ENCODE measurements around the gene KIAA0040.
A peak's percentile ranks its signal among the peaks of the same experiment; 100 is the strongest.

Gene KIAA0040

GRCh38 chr1:175200678-175201521 is 8.3 kb upstream of the KIAA0040 start:
- Histone ChIP-seq H3K27me3 (ENCODE audit: control insufficient read depth in 1 of 2, insufficient read depth in 2 of 2, low read length in 2 of 2) (no peaks in the 10 kb centered on the region), H3K9me3 (ENCODE audit: control insufficient read depth in 2 of 2, low read length in 2 of 2) (no peaks in the 10 kb centered on the region), H3K36me3 (ENCODE audit: control insufficient read depth in 2 of 2, insufficient read depth in 2 of 2, low read length in 2 of 2) (no peaks in the 10 kb centered on the region), H3K4me3 (ENCODE audit: low read length in 2 of 2) (peak overlapping the region in 1 of 2 donors; percentile 50), H3K4me1 (ENCODE audit: control insufficient read depth, insufficient read depth, low read length) (peaks cover 22% of the 10 kb centered on the region), H3K27ac (ENCODE audit: low read length) (peak overlapping the region; percentile 62), H3K9ac (ENCODE audit: low read length in 2 of 2) (peak overlapping the region; percentile 26 to 42)

- H3K27me3 ChIP-seq (ENCODE audit: control insufficient read depth in 1 of 2, insufficient read depth in 2 of 2, low read length in 2 of 2), result no peaks in the 10 kb centered on the region
- no peak overlapping the region for H3K27ac ChIP-seq (ENCODE audit: low read length)
- H3K4me3 ChIP-seq (ENCODE audit: low read length in 2 of 2), result no peak overlapping the region
- peaks cover 22% of the 10 kb centered on the region for H3K4me1 ChIP-seq (ENCODE audit: control insufficient read depth, insufficient read depth, low read length)
- no peak overlapping the region for H3K9ac ChIP-seq (ENCODE audit: low read length in 2 of 2)
- no peaks in the 10 kb centered on the region for H3K9me3 ChIP-seq (ENCODE audit: control insufficient read depth in 2 of 2, low read length in 2 of 2)
- H3K36me3 ChIP-seq (ENCODE audit: control insufficient read depth in 2 of 2, insufficient read depth in 2 of 2, low read length in 2 of 2), result no peaks in the 10 kb centered on the region
Measured at GRCh38 chr1:175198332-175198731, 5.8 kb upstream of the KIAA0040 start.

- no peaks in the 10 kb centered on the region for H3K27me3 ChIP-seq (ENCODE audit: control insufficient read depth in 1 of 2, insufficient read depth in 2 of 2, low read length in 2 of 2)
- H3K4me1 ChIP-seq (ENCODE audit: control insufficient read depth, insufficient read depth, low read length), result peaks cover 26% of the 10 kb centered on the region
- no peak overlapping the region for H3K27ac ChIP-seq (ENCODE audit: low read length)
- no peaks in the 10 kb centered on the region for H3K9me3 ChIP-seq (ENCODE audit: control insufficient read depth in 2 of 2, low read length in 2 of 2)
- no peak overlapping the region for H3K9ac ChIP-seq (ENCODE audit: low read length in 2 of 2)
- H3K4me3 ChIP-seq (ENCODE audit: low read length in 2 of 2), result no peak overlapping the region
- H3K36me3 ChIP-seq (ENCODE audit: control insufficient read depth in 2 of 2, insufficient read depth in 2 of 2, low read length in 2 of 2), result no peaks in the 10 kb centered on the region
Measured at GRCh38 chr1:175197531-175197930, 5.0 kb upstream of the KIAA0040 start.

- Histone ChIP-seq H3K4me1 (ENCODE audit: control insufficient read depth, insufficient read depth, low read length) (peaks cover 28% of the 10 kb centered on the region), H3K4me3 (ENCODE audit: low read length in 2 of 2) (no peak overlapping the region), H3K9ac (ENCODE audit: low read length in 2 of 2) (no peak overlapping the region), H3K27ac (ENCODE audit: low read length) (no peak overlapping the region), H3K36me3 (ENCODE audit: control insufficient read depth in 2 of 2, insufficient read depth in 2 of 2, low read length in 2 of 2) (no peaks in the 10 kb centered on the region), H3K9me3 (ENCODE audit: control insufficient read depth in 2 of 2, low read length in 2 of 2) (no peaks in the 10 kb centered on the region), H3K27me3 (ENCODE audit: control insufficient read depth in 1 of 2, insufficient read depth in 2 of 2, low read length in 2 of 2) (no peaks in the 10 kb centered on the region)
Measured at GRCh38 chr1:175195798-175196197, 3.2 kb upstream of the KIAA0040 start.

GRCh38 chr1:175195281-175195680 is 2.7 kb upstream of the KIAA0040 start:
- Histone ChIP-seq H3K4me1 (ENCODE audit: control insufficient read depth, insufficient read depth, low read length) (peaks cover 25% of the 10 kb centered on the region), H3K36me3 (ENCODE audit: control insufficient read depth in 2 of 2, insufficient read depth in 2 of 2, low read length in 2 of 2) (no peaks in the 10 kb centered on the region), H3K27me3 (ENCODE audit: control insufficient read depth in 1 of 2, insufficient read depth in 2 of 2, low read length in 2 of 2) (no peaks in the 10 kb centered on the region), H3K9me3 (ENCODE audit: control insufficient read depth in 2 of 2, low read length in 2 of 2) (no peaks in the 10 kb centered on the region), H3K9ac (ENCODE audit: low read length in 2 of 2) (no peak overlapping the region), H3K27ac (ENCODE audit: low read length) (no peak overlapping the region), H3K4me3 (ENCODE audit: low read length in 2 of 2) (no peak overlapping the region)

GRCh38 chr1:175193527-175193910 is 943 bp upstream of the KIAA0040 start:
- peaks cover 19% of the 10 kb centered on the region for H3K4me1 ChIP-seq (ENCODE audit: control insufficient read depth, insufficient read depth, low read length)
- H3K9me3 ChIP-seq (ENCODE audit: control insufficient read depth in 2 of 2, low read length in 2 of 2), result no peaks in the 10 kb centered on the region
- no peaks in the 10 kb centered on the region for H3K36me3 ChIP-seq (ENCODE audit: control insufficient read depth in 2 of 2, insufficient read depth in 2 of 2, low read length in 2 of 2)
- H3K9ac ChIP-seq (ENCODE audit: low read length in 2 of 2), result peak overlapping the region; percentile 30 to 47
- H3K27me3 ChIP-seq (ENCODE audit: control insufficient read depth in 1 of 2, insufficient read depth in 2 of 2, low read length in 2 of 2), result no peaks in the 10 kb centered on the region
- peak overlapping the region; percentile 46 for H3K27ac ChIP-seq (ENCODE audit: low read length)
- peak overlapping the region; percentile 44 to 88 for H3K4me3 ChIP-seq (ENCODE audit: low read length in 2 of 2)

- H3K9ac ChIP-seq (ENCODE audit: low read length in 2 of 2), result peak overlapping the region; percentile 91
- peaks cover 20% of the 10 kb centered on the region for H3K4me1 ChIP-seq (ENCODE audit: control insufficient read depth, insufficient read depth, low read length)
- H3K36me3 ChIP-seq (ENCODE audit: control insufficient read depth in 2 of 2, insufficient read depth in 2 of 2, low read length in 2 of 2), result no peaks in the 10 kb centered on the region
- peak overlapping the region; percentile 58 for H3K27ac ChIP-seq (ENCODE audit: low read length)
- H3K4me3 ChIP-seq (ENCODE audit: low read length in 2 of 2), result peak overlapping the region; percentile 88 to 90
- no peaks in the 10 kb centered on the region for H3K27me3 ChIP-seq (ENCODE audit: control insufficient read depth in 1 of 2, insufficient read depth in 2 of 2, low read length in 2 of 2)
- no peaks in the 10 kb centered on the region for H3K9me3 ChIP-seq (ENCODE audit: control insufficient read depth in 2 of 2, low read length in 2 of 2)
Measured at GRCh38 chr1:175192111-175192629, 406 bp downstream of the KIAA0040 start.

GRCh38 chr1:175191659-175192058 is 917 bp downstream of the KIAA0040 start:
- peak overlapping the region; percentile 91 for H3K9ac ChIP-seq (ENCODE audit: low read length in 2 of 2)
- H3K4me3 ChIP-seq (ENCODE audit: low read length in 2 of 2), result peak overlapping the region; percentile 88 to 90
- no peaks in the 10 kb centered on the region for H3K36me3 ChIP-seq (ENCODE audit: control insufficient read depth in 2 of 2, insufficient read depth in 2 of 2, low read length in 2 of 2)
- no peaks in the 10 kb centered on the region for H3K9me3 ChIP-seq (ENCODE audit: control insufficient read depth in 2 of 2, low read length in 2 of 2)
- H3K27me3 ChIP-seq (ENCODE audit: control insufficient read depth in 1 of 2, insufficient read depth in 2 of 2, low read length in 2 of 2), result no peaks in the 10 kb centered on the region
- H3K4me1 ChIP-seq (ENCODE audit: control insufficient read depth, insufficient read depth, low read length), result peaks cover 21% of the 10 kb centered on the region
- H3K27ac ChIP-seq (ENCODE audit: low read length), result peak overlapping the region; percentile 58

GRCh38 chr1:175188936-175189335 is 3.6 kb downstream of the KIAA0040 start:
- Histone ChIP-seq H3K27me3 (ENCODE audit: control insufficient read depth in 1 of 2, insufficient read depth in 2 of 2, low read length in 2 of 2) (no peaks in the 10 kb centered on the region), H3K9ac (ENCODE audit: low read length in 2 of 2) (no peak overlapping the region), H3K27ac (ENCODE audit: low read length) (no peak overlapping the region), H3K36me3 (ENCODE audit: control insufficient read depth in 2 of 2, insufficient read depth in 2 of 2, low read length in 2 of 2) (no peaks in the 10 kb centered on the region), H3K4me1 (ENCODE audit: control insufficient read depth, insufficient read depth, low read length) (peaks cover 25% of the 10 kb centered on the region), H3K4me3 (ENCODE audit: low read length in 2 of 2) (no peak overlapping the region), H3K9me3 (ENCODE audit: control insufficient read depth in 2 of 2, low read length in 2 of 2) (no peaks in the 10 kb centered on the region)

GRCh38 chr1:175186433-175187160 is 6.0 kb downstream of the KIAA0040 start:
- Histone ChIP-seq H3K4me1 (ENCODE audit: control insufficient read depth, insufficient read depth, low read length) (peaks cover 17% of the 10 kb centered on the region), H3K9ac (ENCODE audit: low read length in 2 of 2) (no peak overlapping the region), H3K9me3 (ENCODE audit: control insufficient read depth in 2 of 2, low read length in 2 of 2) (no peaks in the 10 kb centered on the region), H3K36me3 (ENCODE audit: control insufficient read depth in 2 of 2, insufficient read depth in 2 of 2, low read length in 2 of 2) (no peaks in the 10 kb centered on the region), H3K27me3 (ENCODE audit: control insufficient read depth in 1 of 2, insufficient read depth in 2 of 2, low read length in 2 of 2) (no peaks in the 10 kb centered on the region), H3K4me3 (ENCODE audit: low read length in 2 of 2) (no peak overlapping the region), H3K27ac (ENCODE audit: low read length) (no peak overlapping the region)

Measured in stomach smooth muscle (tissue), 2 donors.